Activated B cell treated with CpG ODN at 0.5 μM for 24 hours (primary cell): Measurements from ENCODE around the gene FAM83D. TPM values are rescaled to one million over a fixed set of nuclear protein-coding genes. Genes with fewer than 3 reads are reported as not detected.

Experiments
- ATAC-seq: fragments of 200-7000 bp; cut with Tn5 transposase; one replicate; pipeline ENCODE4 v1.10.0; 2021; ENCODE audit warnings: low read depth, mild to moderate bottlenecking, moderate library complexity
- CTCF ChIA-PET: fragments of 350-600 bp; sonication (Branson Sonifier 250); formaldehyde crosslinking; loops from one replicate; lab custom pipeline; 2021; ENCODE audit warnings: antibody characterized with exemption; lab: Charles Lee
- POLR2A ChIA-PET: fragments of 350-600 bp; sonication (Branson Sonifier 250); formaldehyde crosslinking; loops from one replicate; lab custom pipeline; 2021; ENCODE audit warnings: antibody characterized with exemption; lab: Charles Lee
- DNase-seq: peaks from one replicate; pipeline ENCODE4 v3.0.0; 2022
- H3K27ac Mint-ChIP-seq: one replicate; pipeline ENCODE4 v1.8.0; 2020; ENCODE audit warnings: mixed read lengths
- H3K27me3 Mint-ChIP-seq: one replicate; pipeline ENCODE4 v1.8.0; 2021; ENCODE audit warnings: mixed read lengths
- H3K36me3 Mint-ChIP-seq: one replicate; pipeline ENCODE4 v1.8.0; 2021; ENCODE audit warnings: low read depth, mixed read lengths
- H3K4me1 Mint-ChIP-seq: one replicate; pipeline ENCODE4 v1.8.0; 2021; ENCODE audit warnings: mixed read lengths
- H3K4me3 Mint-ChIP-seq: one replicate; pipeline ENCODE4 v1.8.0; 2020; ENCODE audit warnings: mild to moderate bottlenecking, mixed read lengths
- H3K9me3 Mint-ChIP-seq: one replicate; pipeline ENCODE4 v1.8.0; 2020; ENCODE audit warnings: mixed read lengths
- intact Hi-C: fragments of 100-400 bp; cut with micrococcal nuclease; formaldehyde crosslinking; loops from one replicate; pipeline ENCODE4 v1.15.1; 2024
- total RNA-seq: library from RNA; stranded (reverse); gene quantifications from 2 replicates; pipeline ENCODE4 v1.2.3, GENCODE V29; 2022
- TF ChIP-seq, protein P1 (sequence below): fragments of 200-600 bp; IDR thresholded peaks from one replicate; pipeline ENCODE4 v1.8.0; 2022; ENCODE audit warnings: antibody characterized with exemption, mild to moderate bottlenecking

Gene FAM83D
- total RNA-seq, 1 donor from 2014 or later, result 1.2 TPM

DNA sequence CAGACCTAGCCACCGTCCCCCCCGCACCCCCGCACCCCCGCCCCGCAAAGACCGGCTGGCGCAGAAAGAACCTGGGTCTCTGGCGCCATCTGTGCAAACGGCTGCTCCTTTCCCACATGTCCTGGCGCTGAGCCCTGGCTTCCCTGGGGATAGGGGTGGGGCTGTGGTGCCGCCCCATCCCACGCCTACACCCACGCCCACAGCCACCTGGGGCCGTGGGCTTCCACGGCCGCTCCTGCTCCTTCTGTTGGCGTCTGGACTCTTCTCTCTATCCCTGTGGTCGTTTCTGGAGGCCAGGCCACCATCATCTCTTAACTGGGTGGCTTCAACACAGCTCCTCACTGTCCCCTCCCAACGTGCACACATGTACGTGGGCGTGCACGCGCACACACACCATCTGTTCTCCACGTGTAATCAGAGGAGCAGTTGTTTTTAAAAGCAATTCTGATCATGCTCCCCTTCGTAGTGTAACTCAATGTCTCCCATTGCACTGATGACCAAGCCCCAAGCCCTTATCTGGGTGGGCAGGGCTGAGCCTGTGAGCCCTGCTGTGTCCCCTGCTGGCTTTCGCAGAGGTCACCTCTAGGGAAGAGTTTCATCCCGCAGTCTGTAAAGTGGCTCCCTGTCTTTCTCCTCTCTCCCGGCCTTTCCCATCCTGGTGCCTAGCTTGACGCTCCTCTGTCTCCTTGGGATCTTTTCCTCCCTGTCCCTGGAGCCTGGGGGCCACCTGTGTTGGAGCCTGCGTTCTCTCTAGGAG, 31.9 kb upstream of the FAM83D start:
- intact Hi-C loops, result no loop called here
- peak overlapping the region; percentile 52 for H3K4me3 Mint-ChIP-seq
- TF ChIP-seq, protein P1, sequence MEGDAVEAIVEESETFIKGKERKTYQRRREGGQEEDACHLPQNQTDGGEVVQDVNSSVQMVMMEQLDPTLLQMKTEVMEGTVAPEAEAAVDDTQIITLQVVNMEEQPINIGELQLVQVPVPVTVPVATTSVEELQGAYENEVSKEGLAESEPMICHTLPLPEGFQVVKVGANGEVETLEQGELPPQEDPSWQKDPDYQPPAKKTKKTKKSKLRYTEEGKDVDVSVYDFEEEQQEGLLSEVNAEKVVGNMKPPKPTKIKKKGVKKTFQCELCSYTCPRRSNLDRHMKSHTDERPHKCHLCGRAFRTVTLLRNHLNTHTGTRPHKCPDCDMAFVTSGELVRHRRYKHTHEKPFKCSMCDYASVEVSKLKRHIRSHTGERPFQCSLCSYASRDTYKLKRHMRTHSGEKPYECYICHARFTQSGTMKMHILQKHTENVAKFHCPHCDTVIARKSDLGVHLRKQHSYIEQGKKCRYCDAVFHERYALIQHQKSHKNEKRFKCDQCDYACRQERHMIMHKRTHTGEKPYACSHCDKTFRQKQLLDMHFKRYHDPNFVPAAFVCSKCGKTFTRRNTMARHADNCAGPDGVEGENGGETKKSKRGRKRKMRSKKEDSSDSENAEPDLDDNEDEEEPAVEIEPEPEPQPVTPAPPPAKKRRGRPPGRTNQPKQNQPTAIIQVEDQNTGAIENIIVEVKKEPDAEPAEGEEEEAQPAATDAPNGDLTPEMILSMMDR, result no peak
- peaks cover 54% of the 10 kb centered on the region for H3K36me3 Mint-ChIP-seq
- H3K9me3 Mint-ChIP-seq, result no peaks in the 10 kb centered on the region
- peaks cover 60% of the 10 kb centered on the region for H3K4me1 Mint-ChIP-seq
- POLR2A ChIA-PET, result interaction anchor here (0.5 to 6.4 kb wide), 7 partner anchors 12 to 86 kb away, joined by 5 to 161 read pairs (median 47); partner anchors contain the start of gene PPP1R16B
- DNase-seq, result no peak
- ATAC-seq, result peak; percentile 5
- H3K27ac Mint-ChIP-seq, result peak overlapping the region; percentile 86
- H3K27me3 Mint-ChIP-seq, result no peaks in the 10 kb centered on the region
- CTCF ChIA-PET, result interaction anchor here (0.6 to 5.5 kb wide), 19 partner anchors 11 to 258 kb away, joined by 3 to 82 read pairs (median 5); partner anchors contain the start of genes DHX35 and PPP1R16B

- no peak for DNase-seq
These were observed 30.9 kb upstream of the FAM83D start for GRCh38 chr20:38895098-38895949.

GRCh38 chr20:38896009-38896594, 30.1 kb upstream of the FAM83D start:
- ChIA-PET CTCF (interaction anchor here (0.9 to 5.5 kb wide), 4 partner anchors 89 to 258 kb away, joined by 3 to 82 read pairs (median 20); partner anchors contain the start of gene PPP1R16B), POLR2A (interaction anchor here (5.5 kb wide), 1 partner anchor 88 kb away, joined by 161 read pairs; the partner anchor contains the start of gene PPP1R16B)
- Mint-ChIP-seq H3K4me1 (peaks cover 44% of the 10 kb centered on the region), H3K27ac (peak overlapping the region; percentile 61), H3K4me3 (no peak overlapping the region), H3K9me3 (no peaks in the 10 kb centered on the region), H3K27me3 (no peaks in the 10 kb centered on the region), H3K36me3 (peaks cover 59% of the 10 kb centered on the region)
- TF ChIP-seq, protein P1, result no peak
- ATAC-seq, result no peak
- intact Hi-C loops, result no loop called here
- DNase-seq, result no peak

More at GRCh38 chr20:38895098-38895949, 30.9 kb upstream of the FAM83D start:
- TF ChIP-seq, protein P1, result no peak
- Mint-ChIP-seq H3K4me1 (peaks cover 51% of the 10 kb centered on the region), H3K9me3 (no peaks in the 10 kb centered on the region), H3K27ac (no peak overlapping the region), H3K4me3 (no peak overlapping the region), H3K36me3 (peaks cover 55% of the 10 kb centered on the region), H3K27me3 (no peaks in the 10 kb centered on the region)
- POLR2A ChIA-PET, result interaction anchor here (1.1 to 6.4 kb wide), 3 partner anchors 21 to 87 kb away, joined by 6 to 161 read pairs (median 148); partner anchors contain the start of gene PPP1R16B
- ATAC-seq, result no peak
- CTCF ChIA-PET, result interaction anchor here (0.6 to 5.5 kb wide), 16 partner anchors 12 to 259 kb away, joined by 3 to 82 read pairs (median 4); partner anchors contain the start of genes DHX35 and PPP1R16B
- intact Hi-C loops, result no loop called here

GRCh38 chr20:38897267-38897666, 28.9 kb upstream of the FAM83D start:
- POLR2A ChIA-PET, result no interaction called here

More at GRCh38 chr20:38897267-38897666, 28.9 kb upstream of the FAM83D start:
- no peak overlapping the region for H3K4me3 Mint-ChIP-seq
- no peaks in the 10 kb centered on the region for H3K9me3 Mint-ChIP-seq
- H3K27ac Mint-ChIP-seq, result no peak overlapping the region
- peaks cover 70% of the 10 kb centered on the region for H3K36me3 Mint-ChIP-seq
- peaks cover 36% of the 10 kb centered on the region for H3K4me1 Mint-ChIP-seq
- CTCF ChIA-PET, result interaction anchor here (1.1 kb wide), 1 partner anchor 250 kb away, joined by 3 read pairs; no protein-coding TSS in a partner anchor
- DNase-seq (no peak), ATAC-seq (no peak)
- H3K27me3 Mint-ChIP-seq, result no peaks in the 10 kb centered on the region
- intact Hi-C loops, result no loop called here
- TF ChIP-seq, protein P1, result no peak
